ENCODE measurements around the gene ALKBH2. TPM values are rescaled to one million over a fixed set of nuclear protein-coding genes. Genes with fewer than 3 reads are reported as not detected.

The ALKBH2 gene
- total RNA-seq, 1 donor from 2014 or later, result 47.9 TPM

DNA sequence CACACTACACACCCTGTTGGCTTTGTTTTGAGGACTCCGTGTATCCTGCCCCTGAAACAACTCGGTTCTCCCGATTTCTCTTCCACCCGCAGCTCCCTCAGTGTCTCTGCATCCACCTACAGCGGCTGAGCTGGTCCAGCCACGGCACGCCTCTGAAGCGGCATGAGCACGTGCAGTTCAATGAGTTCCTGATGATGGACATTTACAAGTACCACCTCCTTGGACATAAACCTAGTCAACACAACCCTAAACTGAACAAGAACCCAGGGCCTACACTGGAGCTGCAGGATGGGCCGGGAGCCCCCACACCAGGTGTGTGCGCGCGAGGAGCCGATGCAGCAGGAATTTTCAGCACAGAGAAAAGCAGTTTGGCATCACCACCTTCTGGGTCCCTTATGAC is 10.5 kb downstream of the ALKBH2 start:
- Histone ChIP-seq H3K36me3 (ENCODE audit: control insufficient read depth, insufficient read depth, low read length) (peaks cover 10% of the 10 kb centered on the region), H3K27me3 (ENCODE audit: control insufficient read depth, insufficient read depth, low read length) (no peaks in the 10 kb centered on the region), H3K4me3 (ENCODE audit: low read depth, low read length) (no peak overlapping the region)
- DNase-seq (ENCODE audit: low read depth) (no peak), FAIRE-seq (no peak)
- TF ChIP-seq, protein P1, sequence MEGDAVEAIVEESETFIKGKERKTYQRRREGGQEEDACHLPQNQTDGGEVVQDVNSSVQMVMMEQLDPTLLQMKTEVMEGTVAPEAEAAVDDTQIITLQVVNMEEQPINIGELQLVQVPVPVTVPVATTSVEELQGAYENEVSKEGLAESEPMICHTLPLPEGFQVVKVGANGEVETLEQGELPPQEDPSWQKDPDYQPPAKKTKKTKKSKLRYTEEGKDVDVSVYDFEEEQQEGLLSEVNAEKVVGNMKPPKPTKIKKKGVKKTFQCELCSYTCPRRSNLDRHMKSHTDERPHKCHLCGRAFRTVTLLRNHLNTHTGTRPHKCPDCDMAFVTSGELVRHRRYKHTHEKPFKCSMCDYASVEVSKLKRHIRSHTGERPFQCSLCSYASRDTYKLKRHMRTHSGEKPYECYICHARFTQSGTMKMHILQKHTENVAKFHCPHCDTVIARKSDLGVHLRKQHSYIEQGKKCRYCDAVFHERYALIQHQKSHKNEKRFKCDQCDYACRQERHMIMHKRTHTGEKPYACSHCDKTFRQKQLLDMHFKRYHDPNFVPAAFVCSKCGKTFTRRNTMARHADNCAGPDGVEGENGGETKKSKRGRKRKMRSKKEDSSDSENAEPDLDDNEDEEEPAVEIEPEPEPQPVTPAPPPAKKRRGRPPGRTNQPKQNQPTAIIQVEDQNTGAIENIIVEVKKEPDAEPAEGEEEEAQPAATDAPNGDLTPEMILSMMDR (IDR thresholded peaks at IDR 0.05; ENCODE audit: insufficient read depth, low read length, severe bottlenecking), result no peak

DNA sequence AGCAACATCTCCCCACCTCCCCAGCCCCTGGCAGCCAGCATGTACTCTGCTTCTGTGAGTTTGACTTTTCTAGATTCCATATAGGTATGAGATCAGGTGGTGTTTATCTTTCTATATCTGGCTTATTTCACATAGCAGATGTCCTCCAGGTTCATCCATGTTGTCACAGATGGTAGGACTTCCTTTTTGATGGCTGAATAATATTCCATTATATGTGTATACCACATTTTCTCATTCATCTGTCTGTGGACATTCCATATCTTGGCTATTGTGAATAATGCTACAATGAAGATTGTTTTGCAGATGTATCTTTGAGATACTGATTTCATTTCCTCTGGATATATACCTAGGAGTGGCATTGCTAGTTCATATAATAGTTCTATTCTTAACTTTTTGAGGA is 18.4 kb downstream of the ALKBH2 start:
- H3K36me3 ChIP-seq (ENCODE audit: control insufficient read depth, insufficient read depth, low read length), result no peaks in the 10 kb centered on the region
- H3K27me3 ChIP-seq (ENCODE audit: control insufficient read depth, insufficient read depth, low read length), result no peaks in the 10 kb centered on the region
- TF ChIP-seq, protein P1 (IDR thresholded peaks at IDR 0.05; ENCODE audit: insufficient read depth, low read length, severe bottlenecking), result no peak
- H3K4me3 ChIP-seq (ENCODE audit: low read depth, low read length), result no peak overlapping the region
- no peak for DNase-seq (ENCODE audit: low read depth)
- no peak for FAIRE-seq

DNA sequence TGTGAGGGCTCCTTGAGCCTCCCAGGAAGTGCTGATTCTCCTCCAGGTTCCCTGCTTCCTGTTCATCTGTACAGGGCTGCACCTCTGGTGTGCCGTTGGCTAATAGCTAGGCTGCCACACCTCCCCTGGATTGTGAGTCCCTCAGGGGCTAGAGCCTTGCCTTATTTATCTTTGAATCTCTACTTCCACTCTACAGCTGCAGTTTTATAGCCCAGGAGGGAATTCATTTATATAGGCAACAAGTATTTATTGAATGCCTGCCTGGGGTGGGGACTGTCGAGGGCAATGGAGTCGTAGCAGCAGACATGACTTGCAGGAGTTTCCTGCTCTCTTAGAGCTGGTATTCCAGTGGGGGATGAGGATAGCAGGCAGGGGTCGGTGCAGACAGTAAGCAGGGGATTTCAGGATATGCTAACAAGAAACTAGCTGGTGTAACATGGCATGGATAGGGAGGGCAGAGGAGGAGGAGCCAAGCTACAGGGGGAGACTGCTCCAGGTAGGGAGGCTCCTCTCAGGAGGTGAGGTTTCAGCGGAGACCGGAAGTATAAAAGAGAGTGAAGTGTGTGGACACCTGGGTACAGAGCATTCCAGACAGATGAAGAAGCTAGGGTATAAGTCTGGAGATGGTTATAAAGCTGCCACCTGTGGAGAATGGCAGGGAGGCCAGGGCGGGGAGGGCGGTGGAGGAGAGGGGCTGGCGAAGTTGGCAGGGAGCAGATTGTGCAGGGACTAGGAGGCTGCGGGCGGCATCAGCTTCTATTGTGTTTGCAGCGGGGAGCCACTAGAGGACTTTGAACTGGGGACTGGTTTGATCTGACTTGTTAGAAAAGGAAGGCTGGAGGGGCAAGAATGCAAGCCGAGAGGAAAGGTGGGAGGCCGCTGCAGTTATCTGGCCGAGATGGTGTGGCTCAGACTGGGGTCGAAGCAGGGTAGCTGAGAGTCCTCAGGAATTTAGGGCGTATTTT is 23.7 kb downstream of the ALKBH2 start:
- H3K27me3 ChIP-seq (ENCODE audit: control insufficient read depth, insufficient read depth, low read length), result no peaks in the 10 kb centered on the region
- TF ChIP-seq, protein P1 (IDR thresholded peaks at IDR 0.05; ENCODE audit: insufficient read depth, low read length, severe bottlenecking), result no peak
- DNase-seq (ENCODE audit: low read depth) (no peak), FAIRE-seq (no peak)
- H3K4me3 ChIP-seq (ENCODE audit: low read depth, low read length), result no peak overlapping the region
- peaks cover 2% of the 10 kb centered on the region for H3K36me3 ChIP-seq (ENCODE audit: control insufficient read depth, insufficient read depth, low read length)

DNA sequence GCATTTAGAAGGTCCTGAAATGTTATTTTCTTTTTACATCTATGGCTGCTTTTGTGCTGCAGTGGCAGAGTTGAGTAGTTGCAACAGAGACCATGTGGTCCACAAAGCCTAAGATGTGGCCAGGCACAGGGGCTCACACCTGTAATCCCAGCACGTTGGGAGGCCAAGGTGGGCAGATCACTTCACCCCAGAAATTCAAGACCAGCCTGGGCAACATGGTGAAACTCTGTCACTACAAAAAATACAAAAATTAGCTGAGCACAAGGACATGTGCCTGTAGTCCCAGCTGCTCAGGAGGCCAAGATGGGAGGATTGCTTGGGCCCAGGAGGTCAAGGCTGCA is 27.4 kb downstream of the ALKBH2 start:
- peak; percentile 18 for FAIRE-seq
- no peak overlapping the region for H3K4me3 ChIP-seq (ENCODE audit: low read depth, low read length)
- H3K36me3 ChIP-seq (ENCODE audit: control insufficient read depth, insufficient read depth, low read length), result peaks cover 2% of the 10 kb centered on the region
- H3K27me3 ChIP-seq (ENCODE audit: control insufficient read depth, insufficient read depth, low read length), result no peaks in the 10 kb centered on the region
- TF ChIP-seq, protein P1 (IDR thresholded peaks at IDR 0.05; ENCODE audit: insufficient read depth, low read length, severe bottlenecking), result no peak
- no peak for DNase-seq (ENCODE audit: low read depth)

DNA sequence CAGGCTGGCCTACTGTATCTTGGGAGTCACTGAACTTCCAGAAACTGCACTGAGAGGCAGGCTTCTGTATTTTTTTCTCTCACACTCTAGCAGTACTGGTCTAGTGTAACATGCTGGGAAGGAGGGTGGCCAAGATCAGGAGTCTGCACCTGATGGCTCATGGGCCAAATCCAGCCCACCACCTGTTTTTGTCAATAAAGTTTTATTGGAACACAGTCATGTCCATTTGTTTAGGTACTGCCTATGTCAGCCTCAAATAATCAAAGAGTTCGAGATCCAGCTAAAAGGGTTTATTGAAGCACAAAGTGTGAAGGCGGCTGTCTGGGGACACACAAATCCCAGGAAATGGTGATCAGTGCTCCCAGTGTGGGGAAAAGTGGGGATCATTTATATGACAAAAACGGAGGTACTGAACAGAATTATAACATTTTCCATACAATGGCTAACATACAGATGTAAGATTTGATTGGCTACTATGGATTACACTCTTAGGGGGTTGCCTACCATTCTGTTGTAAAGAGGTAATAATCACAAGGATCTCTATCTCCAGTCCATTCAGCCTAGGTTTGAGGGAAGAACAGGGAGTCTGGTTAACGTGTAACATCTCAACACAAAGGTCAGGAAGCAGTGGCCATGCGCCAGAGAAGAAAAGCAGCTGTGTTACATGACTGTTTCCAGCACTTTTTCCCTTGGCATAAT is 28.0 kb downstream of the ALKBH2 start:
- DNase-seq (ENCODE audit: low read depth), result no peak
- FAIRE-seq, result peak; percentile 70
- TF ChIP-seq, protein P1 (IDR thresholded peaks at IDR 0.05; ENCODE audit: insufficient read depth, low read length, severe bottlenecking), result no peak
- Histone ChIP-seq H3K36me3 (ENCODE audit: control insufficient read depth, insufficient read depth, low read length) (peaks cover 2% of the 10 kb centered on the region), H3K4me3 (ENCODE audit: low read depth, low read length) (no peak overlapping the region), H3K27me3 (ENCODE audit: control insufficient read depth, insufficient read depth, low read length) (no peaks in the 10 kb centered on the region)
